GM12878 (cell line): ENCODE measurements around the gene TPCN1. TPM values are rescaled to one million over a fixed set of nuclear protein-coding genes. Genes with fewer than 3 reads are reported as not detected.

Experiments
- ATF7 ChIP-seq: fragments of 450-650 bp; IDR thresholded peaks from 2 replicates; pipeline ENCODE4 v1.6.1; 2016; ENCODE audit warnings: low read depth, mild to moderate bottlenecking
- DPF2 ChIP-seq: fragments of 450-650 bp; IDR thresholded peaks from 2 replicates; pipeline ENCODE4 v1.6.1; 2017; ENCODE audit warnings: mild to moderate bottlenecking
- E2F4 ChIP-seq: IDR thresholded peaks from 2 replicates; pipeline ENCODE4 v1.6.1; 2012; ENCODE audit warnings: low read depth, low read length, improper control_type of control experiment
- EP300 ChIP-seq, 2 experiments: fragments of 150-350 bp in 1 of 2; IDR thresholded peaks; 2 replicates each; pipeline ENCODE4 v1.6.1; 2011 to 2012; ENCODE audit warnings: low read depth in 2 of 2, low read length in 2 of 2, borderline replicate concordance in 1 of 2, improper control_type of control experiment in 1 of 2, inconsistent platforms in 1 of 2; ENCODE audit not compliant: control insufficient read depth in 1 of 2
- ESRRA ChIP-seq: IDR thresholded peaks from 2 replicates; pipeline ENCODE4 v1.6.1; 2012; ENCODE audit warnings: mild to moderate bottlenecking, low read length, improper control_type of control experiment
- FOXM1 ChIP-seq: IDR thresholded peaks from 2 replicates; pipeline ENCODE4 v1.6.1; 2012; ENCODE audit warnings: low read depth, mild to moderate bottlenecking, inconsistent platforms, low read length, moderate library complexity
- HDAC2 ChIP-seq: fragments of 200-600 bp; sonication (generic); IDR thresholded peaks from 2 replicates; pipeline ENCODE4 v1.6.1; 2017
- IKZF1 ChIP-seq: fragments of 450-650 bp; conservative IDR thresholded peaks from 2 replicates; pipeline ENCODE4 v1.6.1; 2017; ENCODE audit warnings: antibody characterized with exemption, mild to moderate bottlenecking
- JUND ChIP-seq: IDR thresholded peaks from 2 replicates; pipeline ENCODE4 v1.6.1; 2012; ENCODE audit warnings: low read depth, mild to moderate bottlenecking, low read length, improper control_type of control experiment, moderate library complexity
- NFYB ChIP-seq: IDR thresholded peaks from 2 replicates; pipeline ENCODE4 v1.6.1; 2011; ENCODE audit warnings: low read depth, mild to moderate bottlenecking, low read length, improper control_type of control experiment, moderate library complexity; ENCODE audit not compliant: insufficient read depth
- POLR2A ChIP-seq: IDR thresholded peaks from 2 replicates; pipeline ENCODE4 v1.6.1; 2011; ENCODE audit warnings: low read depth, mild to moderate bottlenecking, low read length
- PRDM15 ChIP-seq: fragments of 450-650 bp; formaldehyde crosslinking; IDR thresholded peaks from 2 replicates; pipeline ENCODE4 v1.4.0; 2020; ENCODE audit warnings: mild to moderate bottlenecking, moderate library complexity
- RB1 ChIP-seq: fragments of 450-650 bp; formaldehyde crosslinking; IDR thresholded peaks from 2 replicates; pipeline ENCODE4 v1.6.1; 2017; ENCODE audit warnings: mild to moderate bottlenecking, borderline replicate concordance
- RBBP5 ChIP-seq: fragments of 200-600 bp; sonication (generic); conservative IDR thresholded peaks from 2 replicates; pipeline ENCODE4 v1.6.1; 2016
- SP1 ChIP-seq: IDR thresholded peaks from one replicate; pipeline ENCODE4 v1.6.1; 2011; ENCODE audit warnings: low read depth, low read length
- SRF ChIP-seq, 2 experiments: IDR thresholded peaks; 2 replicates each; pipeline ENCODE4 v1.6.1; 2011; ENCODE audit warnings: low read depth in 2 of 2, low read length in 2 of 2, mild to moderate bottlenecking in 1 of 2, moderate library complexity in 1 of 2
- USF2 ChIP-seq: IDR thresholded peaks from 2 replicates; pipeline ENCODE4 v1.6.1; 2011; ENCODE audit warnings: low read depth, low read length, improper control_type of control experiment, borderline replicate concordance
- ZBTB40 ChIP-seq: fragments of 450-650 bp; IDR thresholded peaks from 2 replicates; pipeline ENCODE4 v1.6.1; 2016; ENCODE audit warnings: mild to moderate bottlenecking, moderate library complexity, borderline replicate concordance
- ZNF384 ChIP-seq: IDR thresholded peaks from 2 replicates; pipeline ENCODE4 v1.6.1; 2012; ENCODE audit warnings: low read depth, mild to moderate bottlenecking, low read length, improper control_type of control experiment, borderline replicate concordance
- polyA plus RNA-seq, 11 experiments: library from polyadenylated mRNA; depleted of rRNA in 4 of 11; unstranded in 6 of 11; stranded (reverse) in 5 of 11; fragments of >200 nt; fragmentation: Nextera tagmentation in 4 of 11; fragmentation: Illumina TruSeq in 1 of 11; extraction: Ambion mirVana in 4 of 11; extraction: Trizol in 1 of 11; gene quantifications; 1 replicate in 1 of 11; 2 replicates in 10 of 11; pipeline versions ENCODE4 v1.2.1 to v1.2.3, GENCODE V29; 2011 to 2016; ENCODE audit warnings: inconsistent platforms in 2 of 11, missing spikeins in 2 of 11, low read depth in 1 of 11
- total RNA-seq, 4 experiments: library from RNA; depleted of rRNA in 3 of 4; stranded (reverse); fragments of >200 nt in 3 of 4; fragmentation: Illumina TruSeq in 1 of 4; extraction: Trizol in 1 of 4; gene quantifications; 2 replicates each; pipeline versions ENCODE4 v1.2.1 to v1.2.3, GENCODE V29; 2013 to 2021

Gene TPCN1
- total and polyA plus RNA-seq, 10 of the 15 experiments (the other 5 are each of a cell fraction or from before 2014, with no cell fraction given): 0.79 to 30.9 (median 19.4) TPM

- TF ChIP-seq E2F4 (no peak), RBBP5 (peak; percentile 97; the same call in 1 of the 2 replicates), SRF (IDR thresholded peaks at IDR 0.05; ENCODE audit: low read depth in 2 of 2, low read length in 2 of 2) (peak in 1 of 2 experiments; percentile 52; a peak in 1 of 4 replicates), JUND (no peak), POLR2A (peak; percentile 75), SP1 (peak; percentile 89), USF2 (no peak), HDAC2 (no peak), ZBTB40 (no peak; the same call in 1 of the 2 replicates), DPF2 (peak; percentile 97), PRDM15 (CRISPR knock-in tag) (no peak), EP300 (IDR thresholded peaks at IDR 0.05; ENCODE audit: borderline replicate concordance in 1 of 2, control insufficient read depth in 1 of 2, low read depth in 2 of 2, low read length in 2 of 2) (peak; percentile 94 to 95), FOXM1 (peak; percentile 92), NFYB (0 out of 2 replicates have a peak, but pooled peaks have one; percentile 32), IKZF1 (peak; percentile 98), RB1 (peak; percentile 68; the same call in 1 of the 2 replicates), ZNF384 (no peak), ESRRA (no peak; the same call in 1 of the 2 replicates), ATF7 (peak; percentile 94)
These were observed 13.0 kb upstream of the TPCN1 start (continued) for GRCh38 chr12:113208041-113208934.
